Heart left ventricle (tissue), 16 donors: ENCODE results near the gene IGF2R. TPM values are rescaled to one million over a fixed set of nuclear protein-coding genes. Genes with fewer than 3 reads are reported as not detected.

Source experiments
- ATAC-seq, 4 donors: fragments of 200-7000 bp; cut with Tn5 transposase; one replicate each; pipeline ENCODE4 v1.9.1; 2020 to 2022; ENCODE audit warnings: moderate library complexity in 4 of 4, mild to moderate bottlenecking in 3 of 4, moderate number of reproducible peaks in 1 of 4
- DNase-seq, 5 donors: peaks; one replicate each; pipeline ENCODE4 v3.0.0-alpha.2; 2020
- H3K27ac ChIP-seq, 12 donors: fragments of 200-600 bp; sonication (generic) in 4 of 12; one replicate each; pipeline versions ENCODE4 v1.5.0 to v1.8.0; 2016 to 2022; ENCODE audit warnings: mild to moderate bottlenecking in 2 of 12
- H3K27me3 ChIP-seq, 9 donors: fragments of 200-600 bp; sonication (generic) in 2 of 9; one replicate each; pipeline versions ENCODE4 v1.5.1 to v1.8.0; 2016 to 2022; ENCODE audit warnings: mild to moderate bottlenecking in 3 of 9
- H3K36me3 ChIP-seq, 9 donors: fragments of 200-600 bp; sonication (generic) in 2 of 9; one replicate each; pipeline versions ENCODE4 v1.5.0 to v1.8.0; 2018 to 2022; ENCODE audit warnings: mild to moderate bottlenecking in 2 of 9
- H3K4me1 ChIP-seq, 12 donors: fragments of 200-600 bp; sonication (generic) in 4 of 12; one replicate each; pipeline versions ENCODE4 v1.5.0 to v1.8.0; 2016 to 2022; ENCODE audit warnings: mild to moderate bottlenecking in 3 of 12
- H3K4me3 ChIP-seq, 12 donors: fragments of 200-600 bp; sonication (generic) in 4 of 12; one replicate each; pipeline versions ENCODE4 v1.5.0 to v1.8.0; 2017 to 2022; ENCODE audit warnings: mild to moderate bottlenecking in 9 of 12, moderate library complexity in 4 of 12
- H3K9me3 ChIP-seq, 12 donors: fragments of 200-600 bp; sonication (generic) in 4 of 12; one replicate each; pipeline versions ENCODE4 v1.5.0 to v1.8.0; 2016 to 2022; ENCODE audit warnings: mild to moderate bottlenecking in 1 of 12
- CTCF ChIP-seq, 12 donors: fragments of 200-600 bp; sonication (generic) in 4 of 12; IDR thresholded peaks; one replicate each; pipeline versions ENCODE4 v1.5.0 to v1.8.0; 2018 to 2022; ENCODE audit warnings: antibody characterized with exemption in 12 of 12, mild to moderate bottlenecking in 5 of 12
- POLR2A ChIP-seq, 2 donors: fragments of 450-650 bp; IDR thresholded peaks; one replicate each; pipeline ENCODE4 v1.6.1; 2017; ENCODE audit warnings: antibody characterized with exemption in 2 of 2, mild to moderate bottlenecking in 2 of 2, moderate library complexity in 2 of 2
- WGBS, 4 donors: extraction: QIAGEN DNeasy Blood & Tissue Kit in 2 of 4; methylation state at CpG; one replicate each; pipeline versions ENCODE4 v1.1.5 to v1.1.7; 2013 to 2018; 5-methylcytosine and 5-hydroxymethylcytosine counted together
- intact Hi-C, 10 donors: fragments of 100-400 bp; cut with DNase I; formaldehyde crosslinking; loops; one replicate each; pipeline versions ENCODE4 v1.11.1 to v1.14.2; 2022
- polyA plus RNA-seq, 2 donors: library from polyadenylated mRNA; stranded (reverse); fragments of 200-250 nt; gene quantifications; one replicate each; pipeline ENCODE4 v1.2.3, GENCODE V29; 2013
- total RNA-seq, 9 donors: library from RNA; depleted of rRNA in 2 of 9; stranded (reverse); fragments of >200 nt in 2 of 9; fragmentation: NEBNext Ultra II Directional in 3 of 9; extraction: Animal tissue kit (Norgen Biotek cat#: 25700) in 3 of 9; gene quantifications; one replicate each; pipeline versions ENCODE4 v1.1.0 to v1.2.4, GENCODE V29; 2016 to 2023
- donor health status: ischemic (EF 13 %, LVEDD 7.1; RV severe dilation, severe dysfunction).
- donor health status: healthy with polysubstance abuse.
- donor health status: DM: no; HTN: yes; CAD: no.
- donor health status: DM: no; HTN: no; CAD: no.
- donor health status: ischemic (EF 25% LVEDD 6.9; RV normal size, moderate dysfunction).
- donor health status: ischemic (EF 25% LVEDD 5.7; RV mildly dilated, moderate dysfunction).
- donor health status: healthy.
- donor health status: DM: yes; HTN: yes; CAD: no.
- donor health status: ischemic (EF 35%, LVEDD 5.7; RV mildly dilated, moderate dysfunction).
- donor health status: nonischemic (EF 11% LVEDD 7.7; RV severe dilation, severe dysfunction).
- donor health status: DM: yes; HTN: yes; CAD: no.
- donor health status: PGD.
- donor health status: ischemic (EF 29% LVEDD 5.4; RV normal size, mild dysfunction).
- donor health status: nonischemic (EF 23%, LVEDD 6.1; RV moderate dilation, normal function).

IGF2R gene
- total and polyA plus RNA-seq, 11 donors: 15.4 to 111 (median 68.5) TPM

- TF ChIP-seq POLR2A (IDR thresholded peaks at IDR 0.05): no peak
- no peak for TF ChIP-seq CTCF (IDR thresholded peaks at IDR 0.05)
- WGBS, 4 donors: 83 to 93% (median 86%) methylated on average over 8 of the region's 8 CpGs
- Histone ChIP-seq H3K9me3 (no peaks in the 10 kb centered on the region), H3K36me3 (peaks cover 0 to 100% (median 99%) of the 10 kb centered on the region in 9 donors), H3K27me3 (no peaks in the 10 kb centered on the region), H3K4me3 (no peak overlapping the region), H3K27ac (no peak overlapping the region), H3K4me1 (no peaks in the 10 kb centered on the region)
- ATAC-seq: no peak
- no peak for DNase-seq
- intact Hi-C loops: loop anchor here in 2 of 10 donors (10.0 kb wide), 1 partner anchor 218 kb away; no protein-coding TSS in a partner anchor
Measured at GRCh38 chr6:160082627-160083026, 113.7 kb downstream of the IGF2R start.

GRCh38 chr6:160084198-160084776, 115.4 kb downstream of the IGF2R start:
- ATAC-seq (no peak), DNase-seq (no peak)
- TF ChIP-seq POLR2A (IDR thresholded peaks at IDR 0.05) (no peak), CTCF (IDR thresholded peaks at IDR 0.05) (no peak)
- peaks cover 0 to 6% (median 0%) of the 10 kb centered on the region in 12 donors for H3K4me1 ChIP-seq
- H3K27ac ChIP-seq: no peak overlapping the region
- intact Hi-C loops: loop anchor here in 2 of 10 donors (10.0 kb wide), 1 partner anchor 219 kb away; no protein-coding TSS in a partner anchor
- WGBS, 4 donors: 94 to 96% (median 95%) methylated on average over 18 of the region's 18 CpGs
- H3K27me3 ChIP-seq: no peaks in the 10 kb centered on the region
- peaks cover 0 to 100% (median 98%) of the 10 kb centered on the region in 9 donors for H3K36me3 ChIP-seq
- no peaks in the 10 kb centered on the region for H3K9me3 ChIP-seq
- no peak overlapping the region for H3K4me3 ChIP-seq

GRCh38 chr6:160085226-160085625, 116.3 kb downstream of the IGF2R start:
- TF ChIP-seq CTCF (IDR thresholded peaks at IDR 0.05) (no peak), POLR2A (IDR thresholded peaks at IDR 0.05) (no peak)
- WGBS, 4 donors: 73 to 93% (median 76%) methylated on average over 5 of the region's 5 CpGs
- no peak overlapping the region for H3K4me3 ChIP-seq
- H3K27ac ChIP-seq: no peak overlapping the region
- peaks cover 0 to 6% (median 0%) of the 10 kb centered on the region in 12 donors for H3K4me1 ChIP-seq
- ATAC-seq (no peak), DNase-seq (no peak)
- H3K9me3 ChIP-seq: no peaks in the 10 kb centered on the region
- H3K36me3 ChIP-seq: peaks cover 0 to 100% (median 99%) of the 10 kb centered on the region in 9 donors
- intact Hi-C loops: loop anchor here in 5 of 10 donors (5.0 to 10.0 kb wide), 3 partner anchors 220 to 372 kb away; no protein-coding TSS in a partner anchor
- no peaks in the 10 kb centered on the region for H3K27me3 ChIP-seq

- no peak for TF ChIP-seq CTCF (IDR thresholded peaks at IDR 0.05)
- TF ChIP-seq POLR2A (IDR thresholded peaks at IDR 0.05): no peak
- Histone ChIP-seq H3K27ac (no peak overlapping the region), H3K4me3 (no peak overlapping the region), H3K9me3 (no peaks in the 10 kb centered on the region), H3K36me3 (peaks cover 0 to 100% (median 99%) of the 10 kb centered on the region in 9 donors), H3K27me3 (no peaks in the 10 kb centered on the region), H3K4me1 (peaks cover 0 to 6% (median 0%) of the 10 kb centered on the region in 12 donors)
- WGBS, 4 donors: 87 to 92% (median 91%) methylated on average over 15 of the region's 15 CpGs
- no peak for DNase-seq
- ATAC-seq: no peak
- intact Hi-C loops: loop anchor here in 5 of 10 donors (5.0 to 10.0 kb wide), 3 partner anchors 221 to 371 kb away; no protein-coding TSS in a partner anchor
Measured at GRCh38 chr6:160085713-160086505, 117.0 kb downstream of the IGF2R start.
